Thymus (tissue), 14 donors: ENCODE data around the gene ZGLP1. TPM values are rescaled to one million over a fixed set of nuclear protein-coding genes. Genes with fewer than 3 reads are reported as not detected.

Source experiments
- DNase-seq, 9 donors: peaks; one replicate each; pipeline ENCODE4 v3.0.0-alpha.2; 2013; ENCODE audit warnings: low spot score in 9 of 9, low read depth in 6 of 9, missing footprints in 1 of 9
- H3K27ac ChIP-seq, 2 donors: one replicate each; pipeline ENCODE4 v1.5.1; 2013; ENCODE audit warnings: control low read depth in 1 of 2, low read depth in 1 of 2, low read length in 1 of 2, mild to moderate bottlenecking in 1 of 2, moderate library complexity in 1 of 2
- H3K27me3 ChIP-seq, 2 donors: one replicate each; pipeline ENCODE4 v1.5.1; 2013; ENCODE audit warnings: low read length in 1 of 2; ENCODE audit not compliant: control insufficient read depth in 2 of 2, insufficient read depth in 1 of 2
- H3K36me3 ChIP-seq, 2 donors: one replicate each; pipeline ENCODE4 v1.5.1; 2013; ENCODE audit warnings: low read length in 1 of 2, mild to moderate bottlenecking in 1 of 2, moderate library complexity in 1 of 2; ENCODE audit not compliant: control insufficient read depth in 2 of 2, insufficient read depth in 2 of 2
- H3K4me1 ChIP-seq, 2 donors: one replicate each; pipeline ENCODE4 v1.5.1; 2013; ENCODE audit warnings: low read length in 2 of 2; ENCODE audit not compliant: control insufficient read depth in 2 of 2, insufficient read depth in 2 of 2
- H3K4me3 ChIP-seq, 2 donors: one replicate each; pipeline ENCODE4 v1.5.1; 2013; ENCODE audit warnings: low read length in 2 of 2, control low read depth in 1 of 2, mild to moderate bottlenecking in 1 of 2
- H3K9me3 ChIP-seq, 2 donors: one replicate each; pipeline ENCODE4 v1.5.1; 2013; ENCODE audit warnings: low read length in 1 of 2, mild to moderate bottlenecking in 1 of 2; ENCODE audit not compliant: control insufficient read depth in 2 of 2, insufficient read depth in 1 of 2
- WGBS: extraction: QIAGEN DNeasy Blood & Tissue Kit; methylation state at CpG from one replicate; pipeline ENCODE4 v1.1.7; 2013; 5-methylcytosine and 5-hydroxymethylcytosine counted together
- long read RNA-seq, 10 donors: transcript quantifications; one replicate each; lab custom pipeline, GENCODE V29; 2026
- polyA plus RNA-seq: library from polyadenylated mRNA; stranded (reverse); fragments of 200-250 nt; gene quantifications from one replicate; pipeline ENCODE4 v1.2.3, GENCODE V29; 2013
- total RNA-seq: library from RNA; stranded (reverse); fragments of 120-200 nt; gene quantifications from one replicate; pipeline ENCODE4 v1.2.4, GENCODE V29; 2013
- donor health status: healthy.

The ZGLP1 gene
- total RNA-seq = 2.3 TPM
- 29.8 TPM for polyA plus RNA-seq
- long read RNA-seq, donor 1 = 0 reads
- long read RNA-seq, donor 2 = 0 reads
- long read RNA-seq, donor 3, partial matches to known transcripts = 0 of 1 reads
- long read RNA-seq, donor 3, other reads (novel, unspliced or antisense) = 0 of 1 reads
- long read RNA-seq, donor 4 = 0 reads
- long read RNA-seq, donor 5, partial matches to known transcripts = 0 of 1 reads
- long read RNA-seq, donor 5, other reads (novel, unspliced or antisense) = 0 of 1 reads
- long read RNA-seq, donor 6, partial matches to known transcripts = 0 of 2 reads
- long read RNA-seq, donor 6, other reads (novel, unspliced or antisense) = 0 of 2 reads
- long read RNA-seq, donor 7 = 0 reads
- long read RNA-seq, donor 8, partial matches to known transcripts = 0 of 1 reads
- long read RNA-seq, donor 8, other reads (novel, unspliced or antisense) = 0 of 1 reads
- long read RNA-seq, donor 9, partial matches to known transcripts = 0 of 2 reads
- long read RNA-seq, donor 9, other reads (novel, unspliced or antisense) = 0 of 2 reads
- long read RNA-seq, donor 10 = 0 reads

- Histone ChIP-seq H3K4me1 (no peaks in the 10 kb centered on the region), H3K9me3 (no peaks in the 10 kb centered on the region), H3K4me3 (no peak within 1 kb of the TSS), H3K27ac (no peak within 1 kb of the TSS), H3K27me3 (no peaks in the 10 kb centered on the region), H3K36me3 (peaks cover 0 to 11% of the 10 kb centered on the region in 2 donors)
- WGBS = 97% methylated on average over 24 of the region's 24 CpGs
- DNase-seq = no peak
These were observed at the start of gene ZGLP1 for GRCh38 chr19:10309423-10309822. Gene ZGLP1 (minus strand): TSS chr19:10309815.

- H3K27me3 ChIP-seq = no peaks in the 10 kb centered on the region
- peaks cover 2 to 3% of the 10 kb centered on the region in 2 donors for H3K9me3 ChIP-seq
- WGBS = 98% methylated on average over 12 of the region's 12 CpGs
- H3K27ac ChIP-seq = no peak overlapping the region
- DNase-seq = no peak
- no peak overlapping the region for H3K4me3 ChIP-seq
- H3K4me1 ChIP-seq = no peaks in the 10 kb centered on the region
- peaks cover 71 to 77% of the 10 kb centered on the region in 2 donors for H3K36me3 ChIP-seq
These were observed 46.8 kb upstream of the ZGLP1 start for GRCh38 chr19:10356431-10356830.

GRCh38 chr19:10353793-10354391 lies 44.3 kb upstream of the ZGLP1 start:
- no peak overlapping the region for H3K4me3 ChIP-seq
- DNase-seq = no peak
- no peak overlapping the region for H3K27ac ChIP-seq
- H3K36me3 ChIP-seq = peaks cover 64 to 71% of the 10 kb centered on the region in 2 donors
- peaks cover 2 to 3% of the 10 kb centered on the region in 2 donors for H3K9me3 ChIP-seq
- no peaks in the 10 kb centered on the region for H3K4me1 ChIP-seq
- WGBS = 97% methylated on average over 32 of the region's 32 CpGs
- no peaks in the 10 kb centered on the region for H3K27me3 ChIP-seq

- DNase-seq = no peak
- Histone ChIP-seq H3K27me3 (no peaks in the 10 kb centered on the region), H3K9me3 (peaks cover 2 to 3% of the 10 kb centered on the region in 2 donors), H3K4me1 (no peaks in the 10 kb centered on the region), H3K27ac (no peak overlapping the region), H3K36me3 (peaks cover 60 to 63% of the 10 kb centered on the region in 2 donors), H3K4me3 (no peak overlapping the region)
- 95% methylated on average over 63 of the region's 63 CpGs for WGBS
These were observed 43.4 kb upstream of the ZGLP1 start for GRCh38 chr19:10352764-10353671.

GRCh38 chr19:10346509-10346908 lies 36.9 kb upstream of the ZGLP1 start:
- WGBS = 93% methylated on average over 10 of the region's 10 CpGs
- Histone ChIP-seq H3K9me3 (no peaks in the 10 kb centered on the region), H3K27ac (no peak overlapping the region), H3K27me3 (no peaks in the 10 kb centered on the region), H3K36me3 (peaks cover 13 to 16% of the 10 kb centered on the region in 2 donors), H3K4me1 (no peaks in the 10 kb centered on the region), H3K4me3 (no peak overlapping the region)
- no peak for DNase-seq

- 96% methylated on average over 10 of the region's 10 CpGs for WGBS
- no peaks in the 10 kb centered on the region for H3K9me3 ChIP-seq
These were observed 35.2 kb upstream of the ZGLP1 start for GRCh38 chr19:10344780-10345179.

GRCh38 chr19:10343495-10343894 lies 33.9 kb upstream of the ZGLP1 start:
- DNase-seq = no peak
- Histone ChIP-seq H3K27ac (no peak overlapping the region), H3K4me1 (peaks cover 13 to 17% of the 10 kb centered on the region in 2 donors), H3K9me3 (no peaks in the 10 kb centered on the region), H3K27me3 (no peaks in the 10 kb centered on the region), H3K36me3 (no peaks in the 10 kb centered on the region), H3K4me3 (no peak overlapping the region)
- WGBS = 97% methylated on average over 2 of the region's 2 CpGs

More at GRCh38 chr19:10344780-10345179, 35.2 kb upstream of the ZGLP1 start:
- H3K4me3 ChIP-seq = no peak overlapping the region
- no peak for DNase-seq
- no peaks in the 10 kb centered on the region for H3K27me3 ChIP-seq
- H3K4me1 ChIP-seq = peaks cover 3 to 4% of the 10 kb centered on the region in 2 donors
- peaks cover 2% of the 10 kb centered on the region in 2 donors for H3K36me3 ChIP-seq
- H3K27ac ChIP-seq = no peak overlapping the region

- peaks cover 0 to under 1% of the 10 kb centered on the region in 2 donors for H3K9me3 ChIP-seq
- WGBS = 92% methylated on average over 5 of the region's 5 CpGs
- H3K36me3 ChIP-seq = peaks cover 10% of the 10 kb centered on the region in 2 donors
- H3K4me1 ChIP-seq = peaks cover 13 to 23% of the 10 kb centered on the region in 2 donors
- H3K27ac ChIP-seq = peak overlapping the region; percentile 48 to 80
- peak overlapping the region in 1 of 2 donors; percentile 62 for H3K4me3 ChIP-seq
- no peak for DNase-seq
- H3K27me3 ChIP-seq = no peaks in the 10 kb centered on the region
These were observed 30.4 kb upstream of the ZGLP1 start for GRCh38 chr19:10339977-10340376.
